PC-9 (cell line): Measurements from ENCODE around the gene NEDD4.
"Not testable (repeated sequence)": the region's sequence is repeated elsewhere in the genome, so short reads cannot be mapped to it uniquely, and the experiment has no call there.

Source experiments
- EZH2 ChIP-seq: fragments of 200-600 bp; sonication (generic); IDR thresholded peaks from 2 replicates; pipeline ENCODE4 v1.8.0; 2017; ENCODE audit warnings: antibody characterized with exemption, low read depth
- TF ChIP-seq, protein P1 (sequence below): fragments of 200-600 bp; sonication (generic); conservative IDR thresholded peaks from 2 replicates; pipeline ENCODE4 v1.6.1; 2017; ENCODE audit warnings: mixed run types, antibody characterized with exemption, mild to moderate bottlenecking, moderate library complexity

- TF ChIP-seq, protein P1, sequence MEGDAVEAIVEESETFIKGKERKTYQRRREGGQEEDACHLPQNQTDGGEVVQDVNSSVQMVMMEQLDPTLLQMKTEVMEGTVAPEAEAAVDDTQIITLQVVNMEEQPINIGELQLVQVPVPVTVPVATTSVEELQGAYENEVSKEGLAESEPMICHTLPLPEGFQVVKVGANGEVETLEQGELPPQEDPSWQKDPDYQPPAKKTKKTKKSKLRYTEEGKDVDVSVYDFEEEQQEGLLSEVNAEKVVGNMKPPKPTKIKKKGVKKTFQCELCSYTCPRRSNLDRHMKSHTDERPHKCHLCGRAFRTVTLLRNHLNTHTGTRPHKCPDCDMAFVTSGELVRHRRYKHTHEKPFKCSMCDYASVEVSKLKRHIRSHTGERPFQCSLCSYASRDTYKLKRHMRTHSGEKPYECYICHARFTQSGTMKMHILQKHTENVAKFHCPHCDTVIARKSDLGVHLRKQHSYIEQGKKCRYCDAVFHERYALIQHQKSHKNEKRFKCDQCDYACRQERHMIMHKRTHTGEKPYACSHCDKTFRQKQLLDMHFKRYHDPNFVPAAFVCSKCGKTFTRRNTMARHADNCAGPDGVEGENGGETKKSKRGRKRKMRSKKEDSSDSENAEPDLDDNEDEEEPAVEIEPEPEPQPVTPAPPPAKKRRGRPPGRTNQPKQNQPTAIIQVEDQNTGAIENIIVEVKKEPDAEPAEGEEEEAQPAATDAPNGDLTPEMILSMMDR, result not testable (repeated sequence)
- not testable (repeated sequence) for TF ChIP-seq EZH2
These were observed 171.7 kb downstream of the NEDD4 start for GRCh38 chr15:55821740-55822139.
